Measurements from ENCODE around the gene CPB1. TPM values are rescaled to one million over a fixed set of nuclear protein-coding genes. Genes with fewer than 3 reads are reported as not detected.

Gene CPB1
- total and polyA plus RNA-seq, 12 donors: 0.29 to 3.2 (median 2.1) TPM; not detected in 4

DNA sequence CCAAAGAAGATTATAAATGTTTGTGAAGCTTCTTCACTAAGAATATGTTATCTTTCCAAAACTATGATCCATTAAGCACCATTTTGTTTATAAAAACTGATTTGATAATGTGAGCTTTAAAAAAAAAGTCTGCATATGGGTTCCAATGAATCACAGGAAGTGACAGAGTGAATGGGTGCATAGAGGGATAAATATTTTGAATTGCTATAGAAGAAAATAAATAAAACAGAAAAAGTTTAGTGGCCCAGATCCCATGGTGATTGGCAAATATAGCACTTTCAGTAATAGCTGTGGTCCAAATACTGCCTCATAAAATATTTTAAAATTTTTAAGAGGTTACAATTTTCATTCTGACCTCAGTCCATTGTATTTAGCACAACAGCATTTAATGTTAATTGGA is 56.6 kb downstream of the CPB1 start:
- H3K9me3 ChIP-seq: no peaks in the 10 kb centered on the region
- H3K27ac ChIP-seq: no peak overlapping the region
- no peaks in the 10 kb centered on the region for H3K36me3 ChIP-seq
- TF ChIP-seq CTCF (IDR thresholded peaks at IDR 0.05): no peak
- no peaks in the 10 kb centered on the region for H3K4me1 ChIP-seq
- no peak for DNase-seq
- H3K27me3 ChIP-seq: peaks cover 0 to 13% (median 0%) of the 10 kb centered on the region in 7 donors
- ATAC-seq: no peak
- intact Hi-C loops (cut with DNase I): no loop called here
- no peak overlapping the region for H3K4me3 ChIP-seq

DNA sequence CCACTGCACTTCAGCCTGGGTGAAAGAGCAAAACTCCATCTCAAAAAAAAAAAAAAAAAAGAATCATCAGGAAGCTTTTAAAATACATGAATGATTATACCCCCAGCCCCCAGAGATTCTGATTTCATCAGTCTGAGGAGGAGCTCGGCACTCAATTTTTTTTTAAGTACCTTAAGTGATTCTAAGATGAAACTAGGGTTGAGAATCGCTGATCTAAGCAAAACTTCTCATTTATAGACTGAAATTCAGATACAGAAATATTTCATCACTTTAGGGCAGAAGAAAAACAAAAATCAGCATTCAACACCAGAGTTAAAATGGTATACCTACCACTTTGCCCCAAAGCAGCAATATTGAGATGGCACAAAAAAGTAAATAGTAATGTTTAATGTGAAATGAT is 62.2 kb downstream of the CPB1 start:
- intact Hi-C loops (cut with DNase I): no loop called here
- H3K4me1 ChIP-seq: no peaks in the 10 kb centered on the region
- H3K36me3 ChIP-seq: no peaks in the 10 kb centered on the region
- no peak overlapping the region for H3K27ac ChIP-seq
- no peak for DNase-seq
- H3K9me3 ChIP-seq: peaks cover 0 to 6% (median 0%) of the 10 kb centered on the region in 11 donors
- no peak for TF ChIP-seq CTCF (IDR thresholded peaks at IDR 0.05)
- peaks cover 0 to 13% (median 0%) of the 10 kb centered on the region in 7 donors for H3K27me3 ChIP-seq
- WGBS, 2 donors: 77% methylated on average over 2 of the region's 2 CpGs
- no peak overlapping the region for H3K4me3 ChIP-seq
- ATAC-seq: no peak

GRCh38 chr3:148896062-148896461 is 68.5 kb downstream of the CPB1 start:
- no peak overlapping the region for H3K4me3 ChIP-seq
- H3K27ac ChIP-seq: no peak overlapping the region
- no peaks in the 10 kb centered on the region for H3K27me3 ChIP-seq
- TF ChIP-seq CTCF (IDR thresholded peaks at IDR 0.05): no peak
- 55 to 66% methylated on average over 3 of the region's 3 CpGs for WGBS, 2 donors
- ATAC-seq: no peak
- no peak for DNase-seq
- peaks cover 0 to 6% (median 0%) of the 10 kb centered on the region in 11 donors for H3K9me3 ChIP-seq
- H3K4me1 ChIP-seq: no peaks in the 10 kb centered on the region
- intact Hi-C loops (cut with DNase I): no loop called here
- H3K36me3 ChIP-seq: no peaks in the 10 kb centered on the region

DNA sequence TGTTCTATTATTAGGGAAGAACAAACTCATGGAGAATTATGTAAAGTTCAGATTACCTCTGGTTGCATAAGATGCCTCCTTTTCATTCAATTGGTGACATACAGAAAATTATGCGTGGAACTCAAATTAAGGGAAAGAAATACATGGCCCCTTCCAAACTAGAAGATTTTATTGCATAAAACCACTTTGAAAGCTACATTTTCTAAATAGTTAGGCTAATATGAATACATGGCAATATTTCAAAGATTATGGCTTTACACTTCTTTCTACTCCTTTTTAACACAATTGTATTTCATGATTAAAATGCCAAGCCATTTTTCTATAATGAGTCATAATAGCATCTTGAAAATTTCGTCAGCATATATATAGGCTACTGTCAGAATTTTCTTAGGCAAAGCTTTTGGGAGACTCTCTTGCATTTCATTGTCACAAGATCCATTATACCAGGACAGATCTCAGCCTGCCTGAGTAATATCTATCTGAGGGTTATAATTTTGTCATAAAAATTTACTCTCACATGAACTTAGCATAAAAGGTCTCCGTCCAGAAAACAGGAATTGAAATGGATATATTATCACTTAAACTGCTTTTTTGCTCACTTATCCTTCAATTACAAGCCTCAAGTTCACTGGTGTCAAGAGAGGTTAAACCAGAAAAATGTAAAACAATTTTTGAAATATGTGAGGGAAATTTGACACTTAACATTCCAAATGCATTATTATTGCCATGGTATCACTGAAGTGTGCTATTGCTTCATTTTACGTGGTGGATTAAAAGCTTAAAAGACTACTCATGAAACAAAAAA is 74.6 kb downstream of the CPB1 start:
- Histone ChIP-seq H3K9me3 (no peaks in the 10 kb centered on the region), H3K4me1 (no peaks in the 10 kb centered on the region), H3K27me3 (peaks cover 0 to 13% (median 0%) of the 10 kb centered on the region in 7 donors), H3K4me3 (no peak overlapping the region), H3K27ac (no peak overlapping the region), H3K36me3 (no peaks in the 10 kb centered on the region)
- DNase-seq: no peak
- TF ChIP-seq CTCF (IDR thresholded peaks at IDR 0.05): no peak
- intact Hi-C loops (cut with DNase I): no loop called here
- no peak for ATAC-seq
- WGBS, 2 donors: 72% methylated on average over 4 of the region's 4 CpGs
